Liver (tissue), 9 donors: ENCODE data around the gene CDKL1. TPM values are rescaled to one million over a fixed set of nuclear protein-coding genes. Genes with fewer than 3 reads are reported as not detected.

ENCODE experiments used
- DNase-seq: peaks from one replicate; pipeline ENCODE4 v3.0.0-alpha.2; 2017; ENCODE audit warnings: low spot score
- H3K27ac ChIP-seq, 2 donors: one replicate each; pipeline ENCODE4 v1.7.0; 2013; ENCODE audit warnings: inconsistent platforms in 2 of 2, low read length in 2 of 2, control low read depth in 1 of 2, low read depth in 1 of 2, mild to moderate bottlenecking in 1 of 2
- H3K27me3 ChIP-seq, 4 donors: one replicate each; pipeline versions ENCODE4 v1.6.1 to v1.7.0; 2013; ENCODE audit warnings: low read length in 3 of 4, inconsistent platforms in 1 of 4, mild to moderate bottlenecking in 1 of 4, moderate library complexity in 1 of 4; ENCODE audit not compliant: control insufficient read depth in 4 of 4, insufficient read depth in 4 of 4
- H3K36me3 ChIP-seq, 4 donors: one replicate each; pipeline versions ENCODE4 v1.6.1 to v1.7.0; 2013; ENCODE audit warnings: low read length in 3 of 4, mild to moderate bottlenecking in 3 of 4, low read depth in 1 of 4, moderate library complexity in 1 of 4; ENCODE audit not compliant: control insufficient read depth in 4 of 4, insufficient read depth in 3 of 4
- H3K4me1 ChIP-seq, 4 donors: one replicate each; pipeline versions ENCODE4 v1.6.1 to v1.7.0; 2013; ENCODE audit warnings: low read length in 3 of 4, mild to moderate bottlenecking in 3 of 4, moderate library complexity in 1 of 4; ENCODE audit not compliant: control insufficient read depth in 4 of 4, insufficient read depth in 4 of 4
- H3K4me3 ChIP-seq, 3 donors: one replicate each; pipeline versions ENCODE4 v1.6.1 to v1.7.0; 2013; ENCODE audit warnings: low read length in 3 of 3, control low read depth in 1 of 3, low read depth in 1 of 3, mild to moderate bottlenecking in 1 of 3
- H3K9ac ChIP-seq, 2 donors: one replicate each; pipeline ENCODE4 v1.7.0; 2013; ENCODE audit warnings: low read length in 2 of 2, mild to moderate bottlenecking in 2 of 2, moderate library complexity in 2 of 2, control low read depth in 1 of 2, low read depth in 1 of 2
- H3K9me3 ChIP-seq, 4 donors: one replicate each; pipeline versions ENCODE4 v1.6.1 to v1.7.0; 2013; ENCODE audit warnings: low read length in 3 of 4; ENCODE audit not compliant: control insufficient read depth in 4 of 4
- ATF3 ChIP-seq: IDR thresholded peaks from 2 replicates; pipeline ENCODE4 v1.6.1; 2016; ENCODE audit warnings: antibody characterized with exemption
- CTCF ChIP-seq: fragments of 150-350 bp; IDR thresholded peaks from 2 replicates; pipeline ENCODE4 v1.5.1; 2017; ENCODE audit warnings: improper control_type of control experiment, low read depth, low read length; ENCODE audit not compliant: missing input control
- EGR1 ChIP-seq, 2 donors: IDR thresholded peaks; 2 replicates each; pipeline ENCODE4 v1.6.1; 2016 to 2018; ENCODE audit warnings: antibody characterized with exemption in 2 of 2, low read depth in 2 of 2
- GABPA ChIP-seq, 2 donors: IDR thresholded peaks in 1 of 2; conservative IDR thresholded peaks in 1 of 2; 2 replicates each; pipeline ENCODE4 v1.6.1; 2016; ENCODE audit warnings: antibody characterized with exemption in 2 of 2, mild to moderate bottlenecking in 1 of 2, moderate library complexity in 1 of 2
- HNF4A ChIP-seq, 2 donors: conservative IDR thresholded peaks; 2 replicates each; pipeline ENCODE4 v1.6.1; 2016; ENCODE audit warnings: antibody characterized with exemption in 2 of 2, mild to moderate bottlenecking in 2 of 2
- HNF4G ChIP-seq: IDR thresholded peaks from 2 replicates; pipeline ENCODE4 v1.6.1; 2016; ENCODE audit warnings: antibody characterized with exemption
- JUND ChIP-seq, 2 donors: IDR thresholded peaks; 2 replicates each; pipeline ENCODE4 v1.6.1; 2016; ENCODE audit warnings: antibody characterized with exemption in 2 of 2
- NR2F2 ChIP-seq: IDR thresholded peaks from 2 replicates; pipeline ENCODE4 v1.6.1; 2016; ENCODE audit warnings: antibody characterized with exemption
- RAD21 ChIP-seq, 2 donors: IDR thresholded peaks; 2 replicates each; pipeline ENCODE4 v1.6.1; 2016; ENCODE audit warnings: antibody characterized with exemption in 2 of 2, mild to moderate bottlenecking in 2 of 2
- SP1 ChIP-seq: IDR thresholded peaks from 2 replicates; pipeline ENCODE4 v1.6.1; 2018; ENCODE audit warnings: antibody characterized with exemption, mild to moderate bottlenecking
- TAF1 ChIP-seq: conservative IDR thresholded peaks from 2 replicates; pipeline ENCODE4 v1.6.1; 2016; ENCODE audit warnings: antibody characterized with exemption, mild to moderate bottlenecking
- YY1 ChIP-seq: IDR thresholded peaks from 2 replicates; pipeline ENCODE4 v1.6.1; 2016; ENCODE audit warnings: antibody characterized with exemption, mild to moderate bottlenecking
- WGBS: extraction: QIAGEN DNeasy Blood & Tissue Kit; methylation state at CpG from one replicate; pipeline ENCODE4 v1.1.7; 2013; 5-methylcytosine and 5-hydroxymethylcytosine counted together
- polyA plus RNA-seq, 2 donors: library from polyadenylated mRNA; stranded (reverse) in 1 of 2; unstranded in 1 of 2; fragments of 200-250 nt in 1 of 2; fragments of >200 nt in 1 of 2; fragmentation: Nextera tagmentation in 1 of 2; extraction: Ambion mirVana in 1 of 2; gene quantifications; one replicate each; pipeline versions ENCODE4 v1.2.1 to v1.2.3, GENCODE V29; 2013 to 2015
- total RNA-seq, 2 donors: library from RNA; depleted of rRNA; stranded (reverse); fragments of >200 nt; gene quantifications; one replicate each; pipeline ENCODE4 v1.2.3, GENCODE V29; 2014
- TF ChIP-seq, protein P1 (sequence below): IDR thresholded peaks from 2 replicates; pipeline ENCODE4 v1.6.1; 2016; ENCODE audit warnings: antibody characterized with exemption
- TF ChIP-seq, protein P2 (sequence below): IDR thresholded peaks from 2 replicates; pipeline ENCODE4 v1.6.1; 2016; ENCODE audit warnings: antibody characterized with exemption, mild to moderate bottlenecking
- TF ChIP-seq, protein P3 (sequence below): IDR thresholded peaks from 2 replicates; pipeline ENCODE4 v1.6.1; 2016; ENCODE audit warnings: antibody characterized with exemption
- donor health status: healthy.
- donor health status: healthy.
- donor health status: healthy.
- donor health status: healthy.
- donor health status: healthy.

Gene CDKL1
- total and polyA plus RNA-seq, 4 donors, result 1.1 to 6.8 (median 2.1) TPM

DNA sequence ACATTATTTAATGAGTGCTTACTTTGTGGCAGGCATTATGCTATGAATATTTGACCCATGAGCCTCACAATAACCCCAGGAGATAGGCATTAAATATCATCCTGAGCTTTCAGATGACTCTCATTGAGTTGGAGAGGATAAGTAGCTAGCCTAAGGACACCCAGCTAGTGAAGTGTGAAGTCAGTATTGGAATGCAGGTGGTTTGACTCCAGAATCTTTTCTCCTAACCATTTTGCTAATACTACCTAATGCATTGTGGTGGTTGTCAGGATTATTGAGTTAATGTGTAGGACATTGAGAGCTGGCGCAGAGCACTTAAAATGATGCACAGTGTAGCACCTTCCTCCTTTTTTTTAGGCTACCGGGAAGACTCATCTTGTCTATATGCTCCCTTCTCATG lies 3.8 kb upstream of the CDKL1 start:
- no peak overlapping the region for H3K9ac ChIP-seq
- H3K27me3 ChIP-seq, result no peaks in the 10 kb centered on the region
- TF ChIP-seq, protein P1, sequence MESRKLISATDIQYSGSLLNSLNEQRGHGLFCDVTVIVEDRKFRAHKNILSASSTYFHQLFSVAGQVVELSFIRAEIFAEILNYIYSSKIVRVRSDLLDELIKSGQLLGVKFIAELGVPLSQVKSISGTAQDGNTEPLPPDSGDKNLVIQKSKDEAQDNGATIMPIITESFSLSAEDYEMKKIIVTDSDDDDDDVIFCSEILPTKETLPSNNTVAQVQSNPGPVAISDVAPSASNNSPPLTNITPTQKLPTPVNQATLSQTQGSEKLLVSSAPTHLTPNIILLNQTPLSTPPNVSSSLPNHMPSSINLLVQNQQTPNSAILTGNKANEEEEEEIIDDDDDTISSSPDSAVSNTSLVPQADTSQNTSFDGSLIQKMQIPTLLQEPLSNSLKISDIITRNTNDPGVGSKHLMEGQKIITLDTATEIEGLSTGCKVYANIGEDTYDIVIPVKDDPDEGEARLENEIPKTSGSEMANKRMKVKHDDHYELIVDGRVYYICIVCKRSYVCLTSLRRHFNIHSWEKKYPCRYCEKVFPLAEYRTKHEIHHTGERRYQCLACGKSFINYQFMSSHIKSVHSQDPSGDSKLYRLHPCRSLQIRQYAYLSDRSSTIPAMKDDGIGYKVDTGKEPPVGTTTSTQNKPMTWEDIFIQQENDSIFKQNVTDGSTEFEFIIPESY, result no peak
- TF ChIP-seq YY1, result no peak
- no peak for TF ChIP-seq GABPA (IDR thresholded peaks at IDR 0.05 in 1 of 2, conservative IDR thresholded peaks at IDR 0.05 in 1 of 2)
- TF ChIP-seq NR2F2, result no peak
- TF ChIP-seq TAF1, result no peak
- TF ChIP-seq, protein P2, sequence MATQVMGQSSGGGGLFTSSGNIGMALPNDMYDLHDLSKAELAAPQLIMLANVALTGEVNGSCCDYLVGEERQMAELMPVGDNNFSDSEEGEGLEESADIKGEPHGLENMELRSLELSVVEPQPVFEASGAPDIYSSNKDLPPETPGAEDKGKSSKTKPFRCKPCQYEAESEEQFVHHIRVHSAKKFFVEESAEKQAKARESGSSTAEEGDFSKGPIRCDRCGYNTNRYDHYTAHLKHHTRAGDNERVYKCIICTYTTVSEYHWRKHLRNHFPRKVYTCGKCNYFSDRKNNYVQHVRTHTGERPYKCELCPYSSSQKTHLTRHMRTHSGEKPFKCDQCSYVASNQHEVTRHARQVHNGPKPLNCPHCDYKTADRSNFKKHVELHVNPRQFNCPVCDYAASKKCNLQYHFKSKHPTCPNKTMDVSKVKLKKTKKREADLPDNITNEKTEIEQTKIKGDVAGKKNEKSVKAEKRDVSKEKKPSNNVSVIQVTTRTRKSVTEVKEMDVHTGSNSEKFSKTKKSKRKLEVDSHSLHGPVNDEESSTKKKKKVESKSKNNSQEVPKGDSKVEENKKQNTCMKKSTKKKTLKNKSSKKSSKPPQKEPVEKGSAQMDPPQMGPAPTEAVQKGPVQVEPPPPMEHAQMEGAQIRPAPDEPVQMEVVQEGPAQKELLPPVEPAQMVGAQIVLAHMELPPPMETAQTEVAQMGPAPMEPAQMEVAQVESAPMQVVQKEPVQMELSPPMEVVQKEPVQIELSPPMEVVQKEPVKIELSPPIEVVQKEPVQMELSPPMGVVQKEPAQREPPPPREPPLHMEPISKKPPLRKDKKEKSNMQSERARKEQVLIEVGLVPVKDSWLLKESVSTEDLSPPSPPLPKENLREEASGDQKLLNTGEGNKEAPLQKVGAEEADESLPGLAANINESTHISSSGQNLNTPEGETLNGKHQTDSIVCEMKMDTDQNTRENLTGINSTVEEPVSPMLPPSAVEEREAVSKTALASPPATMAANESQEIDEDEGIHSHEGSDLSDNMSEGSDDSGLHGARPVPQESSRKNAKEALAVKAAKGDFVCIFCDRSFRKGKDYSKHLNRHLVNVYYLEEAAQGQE, result no peak
- no peak for TF ChIP-seq RAD21 (IDR thresholded peaks at IDR 0.05)
- no peak for TF ChIP-seq HNF4G
- no peak for TF ChIP-seq JUND (IDR thresholded peaks at IDR 0.05)
- TF ChIP-seq EGR1 (IDR thresholded peaks at IDR 0.05; ENCODE audit: low read depth in 2 of 2), result no peak
- TF ChIP-seq CTCF, result no peak
- no peak for TF ChIP-seq ATF3
- TF ChIP-seq HNF4A (conservative IDR thresholded peaks at IDR 0.05), result no peak
- no peak for TF ChIP-seq SP1
- TF ChIP-seq, protein P3, sequence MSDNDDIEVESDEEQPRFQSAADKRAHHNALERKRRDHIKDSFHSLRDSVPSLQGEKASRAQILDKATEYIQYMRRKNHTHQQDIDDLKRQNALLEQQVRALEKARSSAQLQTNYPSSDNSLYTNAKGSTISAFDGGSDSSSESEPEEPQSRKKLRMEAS, result no peak
- DNase-seq, result no peak
- no peaks in the 10 kb centered on the region for H3K36me3 ChIP-seq
- no peaks in the 10 kb centered on the region for H3K9me3 ChIP-seq
- no peak overlapping the region for H3K27ac ChIP-seq
- peaks cover 1 to 21% (median 8%) of the 10 kb centered on the region in 4 donors for H3K4me1 ChIP-seq
- 94% methylated on average over 2 of the region's 2 CpGs for WGBS
- H3K4me3 ChIP-seq, result no peak overlapping the region
